Skeletal muscle tissue (tissue), 4 donors: ENCODE measurements around the gene CD69. TPM values are rescaled to one million over a fixed set of nuclear protein-coding genes. Genes with fewer than 3 reads are reported as not detected.

Experiments
- H3K27ac ChIP-seq: one replicate; pipeline ENCODE4 v1.7.0; 2013; ENCODE audit warnings: mild to moderate bottlenecking, low read depth, low read length, inconsistent platforms
- H3K27me3 ChIP-seq, 3 donors: one replicate each; pipeline ENCODE4 v1.7.0; 2013; ENCODE audit warnings: low read length in 3 of 3; ENCODE audit not compliant: control insufficient read depth in 3 of 3, insufficient read depth in 3 of 3
- H3K36me3 ChIP-seq, 3 donors: one replicate each; pipeline ENCODE4 v1.7.0; 2013; ENCODE audit warnings: low read length in 3 of 3; ENCODE audit not compliant: control insufficient read depth in 3 of 3, insufficient read depth in 3 of 3
- H3K4me1 ChIP-seq, 3 donors: one replicate each; pipeline ENCODE4 v1.7.0; 2013; ENCODE audit warnings: low read length in 3 of 3, mild to moderate bottlenecking in 3 of 3; ENCODE audit not compliant: control insufficient read depth in 3 of 3, insufficient read depth in 3 of 3
- H3K4me3 ChIP-seq, 3 donors: one replicate each; pipeline ENCODE4 v1.7.0; 2013; ENCODE audit warnings: low read length in 3 of 3
- H3K9ac ChIP-seq, 3 donors: one replicate each; pipeline ENCODE4 v1.7.0; 2013; ENCODE audit warnings: low read length in 3 of 3, mild to moderate bottlenecking in 3 of 3, moderate library complexity in 2 of 3, low read depth in 1 of 3
- H3K9me3 ChIP-seq, 3 donors: one replicate each; pipeline ENCODE4 v1.7.0; 2013; ENCODE audit warnings: low read length in 3 of 3; ENCODE audit not compliant: control insufficient read depth in 3 of 3
- total RNA-seq: library from RNA; depleted of rRNA; stranded (reverse); fragments of >200 nt; gene quantifications from one replicate; pipeline ENCODE4 v1.2.3, GENCODE V29; 2014
- donor health status: Osteomylitis.

CD69 gene
- total RNA-seq, 1 donor from 2014 or later = 8.4 TPM

- H3K27me3 ChIP-seq = no peaks in the 10 kb centered on the region
- no peak overlapping the region for H3K27ac ChIP-seq
- no peaks in the 10 kb centered on the region for H3K9me3 ChIP-seq
- no peaks in the 10 kb centered on the region for H3K36me3 ChIP-seq
- no peak overlapping the region for H3K9ac ChIP-seq
- H3K4me1 ChIP-seq = no peaks in the 10 kb centered on the region
- no peak overlapping the region for H3K4me3 ChIP-seq
Measured at GRCh38 chr12:9795945-9796344, 35.2 kb upstream of the CD69 start.

- Histone ChIP-seq H3K27me3 (no peaks in the 10 kb centered on the region), H3K36me3 (no peaks in the 10 kb centered on the region), H3K9me3 (no peaks in the 10 kb centered on the region), H3K4me1 (no peaks in the 10 kb centered on the region), H3K9ac (no peak overlapping the region), H3K27ac (no peak overlapping the region), H3K4me3 (no peak overlapping the region)
Measured at GRCh38 chr12:9794484-9795093, 33.9 kb upstream of the CD69 start.

- Histone ChIP-seq H3K4me3 (no peak overlapping the region), H3K36me3 (no peaks in the 10 kb centered on the region), H3K27me3 (no peaks in the 10 kb centered on the region), H3K9ac (no peak overlapping the region), H3K4me1 (no peaks in the 10 kb centered on the region), H3K27ac (no peak overlapping the region), H3K9me3 (no peaks in the 10 kb centered on the region)
Measured at GRCh38 chr12:9793779-9794395, 33.2 kb upstream of the CD69 start.

- Histone ChIP-seq H3K36me3 (no peaks in the 10 kb centered on the region), H3K27me3 (no peaks in the 10 kb centered on the region), H3K9me3 (no peaks in the 10 kb centered on the region), H3K4me3 (no peak overlapping the region), H3K4me1 (no peaks in the 10 kb centered on the region), H3K9ac (no peak overlapping the region), H3K27ac (no peak overlapping the region)
Measured at GRCh38 chr12:9792961-9793617, 32.4 kb upstream of the CD69 start.

- Histone ChIP-seq H3K27me3 (no peaks in the 10 kb centered on the region), H3K9me3 (no peaks in the 10 kb centered on the region), H3K27ac (no peak overlapping the region), H3K4me3 (no peak overlapping the region), H3K9ac (no peak overlapping the region), H3K4me1 (no peaks in the 10 kb centered on the region), H3K36me3 (no peaks in the 10 kb centered on the region)
Measured at GRCh38 chr12:9792185-9792900, 31.6 kb upstream of the CD69 start.

- no peaks in the 10 kb centered on the region for H3K36me3 ChIP-seq
- no peak overlapping the region for H3K4me3 ChIP-seq
- H3K9me3 ChIP-seq = no peaks in the 10 kb centered on the region
- H3K27me3 ChIP-seq = no peaks in the 10 kb centered on the region
- no peak overlapping the region for H3K27ac ChIP-seq
- H3K4me1 ChIP-seq = no peaks in the 10 kb centered on the region
- no peak overlapping the region for H3K9ac ChIP-seq
Measured at GRCh38 chr12:9786726-9787717, 26.3 kb upstream of the CD69 start.

GRCh38 chr12:9784816-9785215 is 24.1 kb upstream of the CD69 start:
- H3K9me3 ChIP-seq = no peaks in the 10 kb centered on the region
- H3K9ac ChIP-seq = no peak overlapping the region
- no peaks in the 10 kb centered on the region for H3K27me3 ChIP-seq
- H3K4me3 ChIP-seq = no peak overlapping the region
- no peaks in the 10 kb centered on the region for H3K36me3 ChIP-seq
- H3K4me1 ChIP-seq = no peaks in the 10 kb centered on the region
- no peak overlapping the region for H3K27ac ChIP-seq

- Histone ChIP-seq H3K4me3 (no peak overlapping the region), H3K9ac (no peak overlapping the region), H3K9me3 (no peaks in the 10 kb centered on the region), H3K27ac (no peak overlapping the region), H3K4me1 (no peaks in the 10 kb centered on the region), H3K27me3 (no peaks in the 10 kb centered on the region), H3K36me3 (no peaks in the 10 kb centered on the region)
Measured at GRCh38 chr12:9784326-9784725, 23.6 kb upstream of the CD69 start.

- Histone ChIP-seq H3K36me3 (no peaks in the 10 kb centered on the region), H3K4me3 (no peak overlapping the region), H3K9ac (no peak overlapping the region), H3K27me3 (no peaks in the 10 kb centered on the region), H3K9me3 (no peaks in the 10 kb centered on the region), H3K4me1 (no peaks in the 10 kb centered on the region), H3K27ac (no peak overlapping the region)
Measured at GRCh38 chr12:9782547-9783382, 22.1 kb upstream of the CD69 start.
